Activated CD8-positive, alpha-beta T cell treated with anti-CD3 and anti-CD28 coated beads for 36 hours (primary cell): ENCODE results near the gene KRT14. TPM values are rescaled to one million over a fixed set of nuclear protein-coding genes. Genes with fewer than 3 reads are reported as not detected.
"Not testable (repeated sequence)": the region's sequence is repeated elsewhere in the genome, so short reads cannot be mapped to it uniquely, and the experiment has no call there.

Experiments
- ATAC-seq: fragments of 200-7000 bp; cut with Tn5 transposase; one replicate; pipeline ENCODE4 v1.10.0; 2021; ENCODE audit warnings: mild to moderate bottlenecking, moderate library complexity
- CTCF ChIA-PET: fragments of 350-600 bp; sonication (Branson Sonifier 250); formaldehyde crosslinking; loops from one replicate; lab custom pipeline; 2021; ENCODE audit warnings: antibody characterized with exemption; lab: Charles Lee
- POLR2A ChIA-PET: fragments of 350-600 bp; sonication (Branson Sonifier 250); formaldehyde crosslinking; loops from one replicate; lab custom pipeline; 2021; ENCODE audit warnings: antibody characterized with exemption; lab: Charles Lee
- DNase-seq: peaks from one replicate; pipeline ENCODE4 v3.0.0-alpha.2; 2020
- H3K27ac Mint-ChIP-seq: one replicate; pipeline ENCODE4 v1.8.0; 2021; ENCODE audit warnings: mild to moderate bottlenecking, mixed read lengths
- H3K27me3 Mint-ChIP-seq: one replicate; pipeline ENCODE4 v1.8.0; 2021; ENCODE audit warnings: mixed read lengths
- H3K36me3 Mint-ChIP-seq: one replicate; pipeline ENCODE4 v1.8.0; 2021; ENCODE audit warnings: low read depth, mixed read lengths
- H3K4me1 Mint-ChIP-seq: one replicate; pipeline ENCODE4 v1.8.0; 2021; ENCODE audit warnings: low read depth, mixed read lengths
- H3K4me3 Mint-ChIP-seq: one replicate; pipeline ENCODE4 v1.8.0; 2021; ENCODE audit warnings: mild to moderate bottlenecking, moderate library complexity, mixed read lengths
- H3K9me3 Mint-ChIP-seq: one replicate; pipeline ENCODE4 v1.8.0; 2021; ENCODE audit warnings: mixed read lengths
- CTCF ChIP-seq: fragments of 200-600 bp; IDR thresholded peaks from one replicate; pipeline ENCODE4 v1.8.0; 2022; ENCODE audit warnings: antibody characterized with exemption, mild to moderate bottlenecking
- intact Hi-C: fragments of 100-400 bp; cut with micrococcal nuclease; formaldehyde crosslinking; loops from one replicate; pipeline ENCODE4 v1.10.0; 2022
- total RNA-seq, 2 experiments: library from RNA; stranded (reverse); gene quantifications; one replicate each; pipeline ENCODE4 v1.2.3, GENCODE V29; 2021

KRT14 gene
- total RNA-seq, 2 experiments from 2014 or later: not detected

- Mint-ChIP-seq H3K4me3 (no peak overlapping the region), H3K4me1 (no peaks in the 10 kb centered on the region), H3K27ac (no peak overlapping the region), H3K36me3 (no peaks in the 10 kb centered on the region), H3K9me3 (no peaks in the 10 kb centered on the region), H3K27me3 (peaks cover 36% of the 10 kb centered on the region)
- ChIA-PET POLR2A (no interaction called here), CTCF (interaction anchor here (1.0 to 2.5 kb wide), 6 partner anchors 29 to 87 kb away, joined by 3 to 16 read pairs (median 5); no protein-coding TSS in a partner anchor)
- no peak for TF ChIP-seq CTCF
- DNase-seq: no peak
- intact Hi-C loops: no loop called here
- ATAC-seq: no peak
Observed at GRCh38 chr17:41580244-41580575, 6.5 kb downstream of the KRT14 start.

- peak; percentile 71 for TF ChIP-seq CTCF
- ATAC-seq (peak; percentile 100), DNase-seq (peak; percentile 90)
- H3K27ac Mint-ChIP-seq: no peak overlapping the region
- intact Hi-C loops: no loop called here
- POLR2A ChIA-PET: no interaction called here
- CTCF ChIA-PET: interaction anchor here (0.9 to 2.5 kb wide), 9 partner anchors 9 to 88 kb away, joined by 3 to 16 read pairs (median 5); partner anchors contain the start of gene KRT19
- H3K4me1 Mint-ChIP-seq: no peaks in the 10 kb centered on the region
- H3K36me3 Mint-ChIP-seq: no peaks in the 10 kb centered on the region
- peaks cover 38% of the 10 kb centered on the region for H3K27me3 Mint-ChIP-seq
- H3K9me3 Mint-ChIP-seq: no peaks in the 10 kb centered on the region
- H3K4me3 Mint-ChIP-seq: no peak overlapping the region
Observed at GRCh38 chr17:41579484-41580243, 7.0 kb downstream of the KRT14 start.

- no peak for TF ChIP-seq CTCF
- no peak for DNase-seq
- Mint-ChIP-seq H3K4me1 (no peaks in the 10 kb centered on the region), H3K27me3 (peaks cover 38% of the 10 kb centered on the region), H3K4me3 (no peak overlapping the region), H3K27ac (no peak overlapping the region), H3K9me3 (no peaks in the 10 kb centered on the region), H3K36me3 (no peaks in the 10 kb centered on the region)
- CTCF ChIA-PET: interaction anchor here (0.9 to 2.5 kb wide), 9 partner anchors 8 to 88 kb away, joined by 3 to 16 read pairs (median 5); partner anchors contain the start of gene KRT19
- POLR2A ChIA-PET: no interaction called here
- ATAC-seq: no peak
- intact Hi-C loops: no loop called here
Observed at GRCh38 chr17:41578971-41579370, 7.7 kb downstream of the KRT14 start.

GRCh38 chr17:41578538-41578937 is 8.2 kb downstream of the KRT14 start:
- no peak overlapping the region for H3K27ac Mint-ChIP-seq
- ATAC-seq (no peak), DNase-seq (no peak)
- POLR2A ChIA-PET: interaction anchor here (0.6 kb wide), 1 partner anchor 21 kb away, joined by 4 read pairs; no protein-coding TSS in a partner anchor
- peaks cover 38% of the 10 kb centered on the region for H3K27me3 Mint-ChIP-seq
- H3K4me1 Mint-ChIP-seq: no peaks in the 10 kb centered on the region
- intact Hi-C loops: no loop called here
- CTCF ChIA-PET: interaction anchor here (1.0 to 2.5 kb wide), 6 partner anchors 8 to 70 kb away, joined by 3 to 16 read pairs (median 6); no protein-coding TSS in a partner anchor
- no peak for TF ChIP-seq CTCF
- H3K36me3 Mint-ChIP-seq: no peaks in the 10 kb centered on the region
- no peaks in the 10 kb centered on the region for H3K9me3 Mint-ChIP-seq
- H3K4me3 Mint-ChIP-seq: no peak overlapping the region

- CTCF ChIA-PET: interaction anchor here (2.0 kb wide), 1 partner anchor 71 kb away, joined by 8 read pairs; no protein-coding TSS in a partner anchor
- H3K4me1 Mint-ChIP-seq, ATAC-seq, H3K9me3 Mint-ChIP-seq, H3K36me3 Mint-ChIP-seq, H3K27ac Mint-ChIP-seq, intact Hi-C loops, H3K4me3 Mint-ChIP-seq, DNase-seq, POLR2A ChIA-PET: not testable (repeated sequence)
- H3K27me3 Mint-ChIP-seq: peaks cover 42% of the 10 kb centered on the region
Observed at GRCh38 chr17:41576740-41577139, 10.0 kb downstream of the KRT14 start.
